Measurements from ENCODE around the gene GUK1.

Gene GUK1

GRCh38 chr1:228112617-228113016 is 27.5 kb upstream of the GUK1 start:
- H3K27ac ChIP-seq (replicated peaks): no peak overlapping the region
- TF ChIP-seq GABPA (IDR thresholded peaks at IDR 0.05; ENCODE audit: low read depth) (no peak), REST (IDR thresholded peaks at IDR 0.05; ENCODE audit: insufficient replicate concordance, low read depth) (no peak), SPI1 (IDR thresholded peaks at IDR 0.05; ENCODE audit: borderline replicate concordance, low read depth) (no peak), POLR2AphosphoS5 (IDR thresholded peaks at IDR 0.05; ENCODE audit: low read depth) (no peak)
- TF ChIP-seq, protein P1, sequence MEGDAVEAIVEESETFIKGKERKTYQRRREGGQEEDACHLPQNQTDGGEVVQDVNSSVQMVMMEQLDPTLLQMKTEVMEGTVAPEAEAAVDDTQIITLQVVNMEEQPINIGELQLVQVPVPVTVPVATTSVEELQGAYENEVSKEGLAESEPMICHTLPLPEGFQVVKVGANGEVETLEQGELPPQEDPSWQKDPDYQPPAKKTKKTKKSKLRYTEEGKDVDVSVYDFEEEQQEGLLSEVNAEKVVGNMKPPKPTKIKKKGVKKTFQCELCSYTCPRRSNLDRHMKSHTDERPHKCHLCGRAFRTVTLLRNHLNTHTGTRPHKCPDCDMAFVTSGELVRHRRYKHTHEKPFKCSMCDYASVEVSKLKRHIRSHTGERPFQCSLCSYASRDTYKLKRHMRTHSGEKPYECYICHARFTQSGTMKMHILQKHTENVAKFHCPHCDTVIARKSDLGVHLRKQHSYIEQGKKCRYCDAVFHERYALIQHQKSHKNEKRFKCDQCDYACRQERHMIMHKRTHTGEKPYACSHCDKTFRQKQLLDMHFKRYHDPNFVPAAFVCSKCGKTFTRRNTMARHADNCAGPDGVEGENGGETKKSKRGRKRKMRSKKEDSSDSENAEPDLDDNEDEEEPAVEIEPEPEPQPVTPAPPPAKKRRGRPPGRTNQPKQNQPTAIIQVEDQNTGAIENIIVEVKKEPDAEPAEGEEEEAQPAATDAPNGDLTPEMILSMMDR (IDR thresholded peaks at IDR 0.05; ENCODE audit: insufficient read depth, low read length): no peak
- no peak for DNase-seq (ENCODE audit: low read depth in 1 of 2, low spot score in 1 of 2)
- no peak overlapping the region for H3K4me3 ChIP-seq (replicated peaks; ENCODE audit: insufficient read depth, low read length)
- no peaks in the 10 kb centered on the region for H3K27me3 ChIP-seq (ENCODE audit: insufficient read depth, poor library complexity, severe bottlenecking)

DNA sequence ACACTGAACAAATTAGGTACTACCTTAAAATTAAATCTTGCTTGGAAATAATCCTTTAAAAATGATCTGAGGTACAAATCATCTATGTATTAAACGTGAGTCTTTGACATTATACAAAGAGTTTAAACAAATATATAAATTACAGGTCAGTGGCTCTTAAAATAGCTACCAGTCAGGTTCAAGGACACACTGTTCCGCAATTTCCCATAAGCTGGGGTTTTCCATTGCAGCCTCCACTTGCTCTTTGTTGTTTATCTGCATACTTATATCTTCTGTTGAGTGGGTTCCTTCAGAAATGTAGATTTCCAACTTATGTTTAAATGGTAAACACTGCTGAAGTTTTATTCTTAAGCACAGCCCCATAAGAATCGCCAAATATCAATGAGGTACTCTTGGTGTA is 25.3 kb upstream of the GUK1 start:
- Histone ChIP-seq H3K27ac (replicated peaks) (no peak overlapping the region), H3K4me3 (replicated peaks; ENCODE audit: insufficient read depth, low read length) (no peak overlapping the region), H3K27me3 (ENCODE audit: insufficient read depth, poor library complexity, severe bottlenecking) (no peaks in the 10 kb centered on the region)
- no peak for DNase-seq (ENCODE audit: low read depth in 1 of 2, low spot score in 1 of 2)
- TF ChIP-seq POLR2AphosphoS5 (IDR thresholded peaks at IDR 0.05; ENCODE audit: low read depth) (no peak), REST (IDR thresholded peaks at IDR 0.05; ENCODE audit: insufficient replicate concordance, low read depth) (no peak), GABPA (IDR thresholded peaks at IDR 0.05; ENCODE audit: low read depth) (no peak), SPI1 (IDR thresholded peaks at IDR 0.05; ENCODE audit: borderline replicate concordance, low read depth) (no peak)
- TF ChIP-seq, protein P1 (IDR thresholded peaks at IDR 0.05; ENCODE audit: insufficient read depth, low read length): no peak

GRCh38 chr1:228117335-228117734 is 22.7 kb upstream of the GUK1 start:
- TF ChIP-seq SPI1 (IDR thresholded peaks at IDR 0.05; ENCODE audit: borderline replicate concordance, low read depth) (no peak), REST (IDR thresholded peaks at IDR 0.05; ENCODE audit: insufficient replicate concordance, low read depth) (no peak), GABPA (IDR thresholded peaks at IDR 0.05; ENCODE audit: low read depth) (no peak), POLR2AphosphoS5 (IDR thresholded peaks at IDR 0.05; ENCODE audit: low read depth) (no peak)
- TF ChIP-seq, protein P1 (IDR thresholded peaks at IDR 0.05; ENCODE audit: insufficient read depth, low read length): no peak
- no peak for DNase-seq (ENCODE audit: low read depth in 1 of 2, low spot score in 1 of 2)
- Histone ChIP-seq H3K27ac (replicated peaks) (no peak overlapping the region), H3K27me3 (ENCODE audit: insufficient read depth, poor library complexity, severe bottlenecking) (no peaks in the 10 kb centered on the region), H3K4me3 (replicated peaks; ENCODE audit: insufficient read depth, low read length) (no peak overlapping the region)

Measured in HL-60 (cell line).